Heart right ventricle (tissue), 16 donors: ENCODE results near the gene EFL1. TPM values are rescaled to one million over a fixed set of nuclear protein-coding genes. Genes with fewer than 3 reads are reported as not detected.

Experiments used
- ATAC-seq, 8 donors: fragments of 200-7000 bp; cut with Tn5 transposase; one replicate each; pipeline ENCODE4 v1.9.1; 2020; ENCODE audit warnings: mild to moderate bottlenecking in 8 of 8, moderate library complexity in 8 of 8, moderate number of reproducible peaks in 1 of 8
- DNase-seq, 2 donors: peaks; one replicate each; pipeline ENCODE4 v3.0.0-alpha.2; 2020
- H3K27ac ChIP-seq, 10 donors: fragments of 200-600 bp; sonication (generic) in 2 of 10; one replicate each; pipeline versions ENCODE4 v1.5.0 to v1.8.0; 2020 to 2022; ENCODE audit warnings: mild to moderate bottlenecking in 3 of 10
- H3K27me3 ChIP-seq, 7 donors: fragments of 200-600 bp; one replicate each; pipeline ENCODE4 v1.8.0; 2021 to 2022; ENCODE audit warnings: mild to moderate bottlenecking in 2 of 7
- H3K36me3 ChIP-seq, 9 donors: fragments of 200-600 bp; sonication (generic) in 1 of 9; one replicate each; pipeline versions ENCODE4 v1.5.0 to v1.8.0; 2020 to 2022; ENCODE audit warnings: mild to moderate bottlenecking in 2 of 9
- H3K4me1 ChIP-seq, 9 donors: fragments of 200-600 bp; sonication (generic) in 1 of 9; one replicate each; pipeline versions ENCODE4 v1.5.0 to v1.8.0; 2020 to 2022; ENCODE audit warnings: mild to moderate bottlenecking in 4 of 9
- H3K4me3 ChIP-seq, 10 donors: fragments of 200-600 bp; sonication (generic) in 2 of 10; one replicate each; pipeline versions ENCODE4 v1.5.0 to v1.8.0; 2020 to 2022; ENCODE audit warnings: mild to moderate bottlenecking in 7 of 10, moderate library complexity in 2 of 10
- H3K9me3 ChIP-seq, 11 donors: fragments of 200-600 bp in 10 of 11; sonication (generic) in 2 of 11; one replicate each; pipeline versions ENCODE4 v1.5.0 to v1.8.0; 2013 to 2022; ENCODE audit warnings: mild to moderate bottlenecking in 2 of 11, control low read depth in 1 of 11, moderate library complexity in 1 of 11
- CTCF ChIP-seq, 9 donors: fragments of 200-600 bp; sonication (generic) in 2 of 9; IDR thresholded peaks; one replicate each; pipeline versions ENCODE4 v1.5.0 to v1.8.0; 2021 to 2022; ENCODE audit warnings: antibody characterized with exemption in 9 of 9, mild to moderate bottlenecking in 5 of 9, moderate library complexity in 1 of 9
- WGBS, 2 donors: extraction: QIAGEN DNeasy Blood & Tissue Kit; methylation state at CpG; one replicate each; pipeline ENCODE4 v1.1.7; 2013; ENCODE audit warnings: inconsistent platforms in 1 of 2; 5-methylcytosine and 5-hydroxymethylcytosine counted together
- intact Hi-C, 10 donors: fragments of 100-400 bp; cut with DNase I; formaldehyde crosslinking; loops; one replicate each; pipeline versions ENCODE4 v1.11.1 to v1.14.2; 2022
- polyA plus RNA-seq, 2 donors: library from polyadenylated mRNA; stranded (reverse); fragments of 200-250 nt; gene quantifications; one replicate each; pipeline ENCODE4 v1.2.3, GENCODE V29; 2013
- total RNA-seq, 10 donors: library from RNA; stranded (reverse); fragmentation: NEBNext Ultra II Directional in 3 of 10; extraction: Animal tissue kit (Norgen Biotek cat#: 25700) in 3 of 10; gene quantifications; one replicate each; pipeline versions ENCODE4 v1.2.1 to v1.2.4, GENCODE V29; 2021 to 2023
- donor health status: Arrhythmogenic right ventricular cardiomyopathy.
- donor health status: ischemic (EF 13 %, LVEDD 7.1; RV severe dilation, severe dysfunction).
- donor health status: healthy with polysubstance abuse.
- donor health status: DM: no; HTN: yes; CAD: no.
- donor health status: DM: no; HTN: no; CAD: no.
- donor health status: ischemic (EF 25% LVEDD 6.9; RV normal size, moderate dysfunction).
- donor health status: ischemic (EF 25% LVEDD 5.7; RV mildly dilated, moderate dysfunction).
- donor health status: healthy.
- donor health status: DM: yes; HTN: yes; CAD: no.
- donor health status: Ischemic cardiomyopathy.
- donor health status: ischemic (EF 35%, LVEDD 5.7; RV mildly dilated, moderate dysfunction).
- donor health status: nonischemic (EF 11% LVEDD 7.7; RV severe dilation, severe dysfunction).
- donor health status: DM: yes; HTN: yes; CAD: no.
- donor health status: PGD.
- donor health status: ischemic (EF 29% LVEDD 5.4; RV normal size, mild dysfunction).
- donor health status: nonischemic (EF 23%, LVEDD 6.1; RV moderate dilation, normal function).

Gene EFL1
- total and polyA plus RNA-seq, 12 donors, result 3.7 to 19.3 (median 13.5) TPM

- H3K4me3 ChIP-seq, result no peak overlapping the region
- 87 to 89% methylated on average over 16 of the region's 16 CpGs for WGBS, 2 donors
Observed at GRCh38 chr15:82306791-82307713, 44.5 kb upstream of the EFL1 start.

GRCh38 chr15:82305621-82306048, 43.1 kb upstream of the EFL1 start:
- DNase-seq (no peak), ATAC-seq (no peak)
- 89 to 92% methylated on average over 7 of the region's 7 CpGs for WGBS, 2 donors
- no peak overlapping the region for H3K4me3 ChIP-seq
- H3K27ac ChIP-seq, result no peak overlapping the region
- intact Hi-C loops, result no loop called here
- H3K9me3 ChIP-seq, result peaks cover 0 to 10% (median 0%) of the 10 kb centered on the region in 11 donors
- H3K36me3 ChIP-seq, result no peaks in the 10 kb centered on the region
- H3K27me3 ChIP-seq, result no peaks in the 10 kb centered on the region
- TF ChIP-seq CTCF (IDR thresholded peaks at IDR 0.05), result no peak
- peaks cover 0 to 9% (median 0%) of the 10 kb centered on the region in 9 donors for H3K4me1 ChIP-seq

More at GRCh38 chr15:82306791-82307713, 44.5 kb upstream of the EFL1 start:
- no peaks in the 10 kb centered on the region for H3K27me3 ChIP-seq
- TF ChIP-seq CTCF (IDR thresholded peaks at IDR 0.05), result no peak
- peaks cover 0 to 12% (median 0%) of the 10 kb centered on the region in 11 donors for H3K9me3 ChIP-seq
- DNase-seq, result no peak
- H3K36me3 ChIP-seq, result no peaks in the 10 kb centered on the region
- no peak overlapping the region for H3K27ac ChIP-seq
- intact Hi-C loops, result no loop called here
- no peak for ATAC-seq
- no peaks in the 10 kb centered on the region for H3K4me1 ChIP-seq

- Histone ChIP-seq H3K27ac (no peak overlapping the region), H3K4me3 (no peak overlapping the region), H3K4me1 (peaks cover 0 to 11% (median 0%) of the 10 kb centered on the region in 9 donors), H3K27me3 (no peaks in the 10 kb centered on the region), H3K9me3 (peaks cover 0 to 1% (median 0%) of the 10 kb centered on the region in 11 donors), H3K36me3 (no peaks in the 10 kb centered on the region)
- whole genome bisulfite sequencing, 2 donors, result 83 to 92% methylated on average over 4 of the region's 4 CpGs
- no peak for DNase-seq
- no peak for TF ChIP-seq CTCF (IDR thresholded peaks at IDR 0.05)
- ATAC-seq, result no peak
- intact Hi-C loops, result no loop called here
Observed at GRCh38 chr15:82304778-82305090, 42.2 kb upstream of the EFL1 start.

- Histone ChIP-seq H3K36me3 (no peaks in the 10 kb centered on the region), H3K9me3 (no peaks in the 10 kb centered on the region), H3K4me1 (peaks cover 0 to 11% (median 0%) of the 10 kb centered on the region in 9 donors), H3K27me3 (no peaks in the 10 kb centered on the region), H3K27ac (no peak overlapping the region), H3K4me3 (no peak overlapping the region)
- ATAC-seq (no peak), DNase-seq (no peak)
- intact Hi-C loops, result no loop called here
- 94% methylated on average over 12 of the region's 12 CpGs for WGBS, 2 donors
- TF ChIP-seq CTCF (IDR thresholded peaks at IDR 0.05), result no peak
Observed at GRCh38 chr15:82303956-82304777, 41.6 kb upstream of the EFL1 start.
